ENCODE data around the gene SYNGR1.

SYNGR1 gene

GRCh38 chr22:39363751-39364515, 14.1 kb downstream of the SYNGR1 start:
- CTCF ChIA-PET, result no interaction called here
- no peak for TF ChIP-seq CTCF (conservative IDR thresholded peaks at IDR 0.05; ENCODE audit: low read depth)
- DNase-seq (ENCODE audit: low spot score), result no peak
- H3K27ac ChIP-seq, result no peak overlapping the region; the same call in 1 of the 2 replicates
- POLR2A ChIA-PET (ENCODE audit: low non-redundant PET), result no interaction called here

- DNase-seq (ENCODE audit: low spot score), result no peak
- ChIA-PET CTCF (no interaction called here), POLR2A (ENCODE audit: low non-redundant PET) (no interaction called here)
- no peak for TF ChIP-seq CTCF (conservative IDR thresholded peaks at IDR 0.05; ENCODE audit: low read depth)
- H3K27ac ChIP-seq, result no peak overlapping the region; the same call in 1 of the 2 replicates
These were observed 15.1 kb downstream of the SYNGR1 start for GRCh38 chr22:39364714-39365491.

GRCh38 chr22:39365492-39365780, 15.6 kb downstream of the SYNGR1 start:
- H3K27ac ChIP-seq, result no peak overlapping the region
- ChIA-PET CTCF (no interaction called here), POLR2A (ENCODE audit: low non-redundant PET) (no interaction called here)
- TF ChIP-seq CTCF (conservative IDR thresholded peaks at IDR 0.05; ENCODE audit: low read depth), result no peak
- no peak for DNase-seq (ENCODE audit: low spot score)

GRCh38 chr22:39367035-39367434, 17.2 kb downstream of the SYNGR1 start:
- no peak for DNase-seq (ENCODE audit: low spot score)
- ChIA-PET POLR2A (ENCODE audit: low non-redundant PET) (no interaction called here), CTCF (no interaction called here)
- no peak for TF ChIP-seq CTCF (conservative IDR thresholded peaks at IDR 0.05; ENCODE audit: low read depth)
- H3K27ac ChIP-seq, result no peak overlapping the region

GRCh38 chr22:39368461-39368911, 18.7 kb downstream of the SYNGR1 start:
- POLR2A ChIA-PET (ENCODE audit: low non-redundant PET), result no interaction called here
- CTCF ChIA-PET, result interaction anchor here (0.6 kb wide), 1 partner anchor 12 kb away, joined by 3 read pairs; no protein-coding TSS in a partner anchor
- no peak overlapping the region for H3K27ac ChIP-seq

GRCh38 chr22:39369186-39369585, 19.4 kb downstream of the SYNGR1 start:
- TF ChIP-seq CTCF (conservative IDR thresholded peaks at IDR 0.05; ENCODE audit: low read depth), result no peak
- POLR2A ChIA-PET (ENCODE audit: low non-redundant PET), result no interaction called here
- CTCF ChIA-PET, result no interaction called here
- no peak for DNase-seq (ENCODE audit: low spot score)
- no peak overlapping the region for H3K27ac ChIP-seq

More at GRCh38 chr22:39368461-39368911, 18.7 kb downstream of the SYNGR1 start:
- TF ChIP-seq CTCF (conservative IDR thresholded peaks at IDR 0.05; ENCODE audit: low read depth), result no peak
- no peak for DNase-seq (ENCODE audit: low spot score)
